DMS153 (cell line): ENCODE results near the gene TESK1.
"Not testable (repeated sequence)": the region's sequence is repeated elsewhere in the genome, so short reads cannot be mapped to it uniquely, and the experiment has no call there.

Source experiments
- DNase-seq: peaks from one replicate; lab custom pipeline; 2025; lab: John Stamatoyannopoulos, UW

Gene TESK1

DNA sequence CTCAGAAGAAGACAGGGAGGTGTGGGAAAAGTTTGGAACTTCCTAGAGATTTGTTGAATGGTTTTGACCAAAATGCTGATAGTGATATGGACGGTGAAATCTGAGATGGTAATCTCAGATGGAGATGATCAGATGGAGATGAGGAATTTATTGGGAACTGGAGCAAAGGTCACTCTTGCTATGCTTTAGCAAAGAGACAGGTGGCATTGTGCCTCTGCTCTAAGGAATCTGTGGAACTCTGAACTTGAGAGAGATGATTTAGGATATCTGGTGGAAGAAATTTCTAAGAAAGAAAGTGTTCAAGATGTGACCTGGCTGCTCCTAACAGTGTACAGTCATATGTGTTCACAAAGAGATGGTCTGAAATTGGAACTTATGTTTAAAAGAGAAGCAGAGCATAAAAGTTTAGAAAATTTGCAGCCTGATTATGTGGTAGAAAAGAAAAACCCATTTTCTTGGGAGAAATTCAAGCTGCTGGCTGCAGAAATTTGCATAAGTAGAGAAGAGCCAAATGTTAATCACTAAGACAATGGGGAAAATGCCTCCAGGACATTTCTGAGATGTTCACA, 25.3 kb upstream of the TESK1 start:
- not testable (repeated sequence) for DNase-seq

- DNase-seq: not testable (repeated sequence)
These were observed 21.5 kb upstream of the TESK1 start for GRCh38 chr9:35583521-35583920.

DNA sequence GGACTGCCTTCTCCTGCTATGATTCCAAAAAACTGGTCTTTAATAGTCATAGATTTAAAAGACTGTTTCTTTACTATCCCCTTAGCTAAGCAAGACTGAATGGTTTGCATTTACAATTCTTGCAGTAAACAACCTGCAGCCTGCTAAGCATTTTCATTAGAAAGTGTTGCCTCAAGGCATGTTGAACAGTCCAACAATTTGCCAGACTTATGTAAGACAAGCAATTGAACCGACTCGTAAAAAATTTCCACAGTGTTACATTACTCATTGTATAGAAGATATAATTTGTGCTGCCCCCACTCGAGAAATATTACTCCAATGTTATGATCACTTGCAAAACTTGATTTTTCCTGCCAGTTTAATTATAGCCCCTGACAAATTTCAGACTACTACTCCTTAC, 20.4 kb upstream of the TESK1 start:
- not testable (repeated sequence) for DNase-seq

GRCh38 chr9:35588506-35588905, 16.6 kb upstream of the TESK1 start:
- not testable (repeated sequence) for DNase-seq

DNA sequence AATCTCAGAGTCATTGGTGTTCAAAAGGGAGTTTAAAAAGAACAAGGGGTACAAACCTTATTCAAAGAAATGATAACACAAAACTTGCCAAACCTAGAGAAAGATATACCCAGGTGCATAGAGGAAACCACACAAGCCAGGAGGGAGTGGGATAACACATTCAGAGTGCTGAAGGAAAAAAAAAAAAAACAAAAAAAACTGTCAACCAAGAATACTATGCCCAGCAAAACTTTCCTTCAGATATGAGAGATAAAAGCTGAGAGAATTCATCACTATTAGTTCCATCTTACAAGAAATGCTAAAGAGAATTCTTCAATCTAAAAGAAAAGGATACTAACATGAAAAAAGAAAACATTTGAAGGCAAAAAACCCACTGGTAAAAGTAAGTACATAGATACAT, 11.5 kb upstream of the TESK1 start:
- DNase-seq: no peak

DNA sequence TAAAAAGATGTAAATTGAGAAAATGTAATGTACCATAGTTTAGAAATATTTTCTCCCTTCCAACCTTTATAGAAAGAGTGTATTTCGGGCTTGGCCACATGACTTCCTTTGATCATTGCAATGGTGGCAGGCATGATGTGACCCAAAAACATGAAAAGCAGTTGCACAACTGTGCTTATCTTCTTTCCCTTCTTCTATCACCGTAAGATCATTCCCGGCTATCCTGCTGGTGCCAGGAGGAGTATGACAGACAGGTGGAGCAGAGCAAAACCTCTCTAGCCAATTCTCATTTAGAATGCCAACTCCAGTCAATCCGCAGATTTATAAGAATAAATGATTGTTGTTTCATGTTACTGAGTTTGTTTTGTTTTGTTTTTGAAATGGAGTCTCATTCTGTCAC, 10.6 kb upstream of the TESK1 start:
- no peak for DNase-seq

DNA sequence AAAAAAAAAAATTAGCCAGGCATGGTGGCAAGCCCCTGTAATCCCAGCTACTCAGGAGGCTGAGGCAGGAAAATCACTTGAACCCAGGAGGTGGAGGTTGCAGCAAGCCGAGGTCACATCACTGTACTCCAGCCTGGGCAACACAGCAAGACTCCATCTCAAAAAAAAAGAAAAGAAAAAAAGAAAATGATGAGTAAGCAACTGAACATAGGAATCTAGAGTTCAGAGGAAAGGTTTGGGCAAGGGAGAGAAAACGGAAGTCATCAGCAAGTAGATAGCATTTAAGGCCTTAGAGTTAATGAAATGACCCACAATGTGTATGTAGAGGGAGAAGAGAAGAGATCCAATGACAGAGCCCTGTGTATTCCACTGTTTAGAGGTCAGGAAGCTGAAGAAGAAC, 8.2 kb upstream of the TESK1 start:
- not testable (repeated sequence) for DNase-seq

GRCh38 chr9:35598866-35599590, 6.0 kb upstream of the TESK1 start:
- no peak for DNase-seq

GRCh38 chr9:35599763-35600604, 5.1 kb upstream of the TESK1 start:
- DNase-seq: no peak

DNA sequence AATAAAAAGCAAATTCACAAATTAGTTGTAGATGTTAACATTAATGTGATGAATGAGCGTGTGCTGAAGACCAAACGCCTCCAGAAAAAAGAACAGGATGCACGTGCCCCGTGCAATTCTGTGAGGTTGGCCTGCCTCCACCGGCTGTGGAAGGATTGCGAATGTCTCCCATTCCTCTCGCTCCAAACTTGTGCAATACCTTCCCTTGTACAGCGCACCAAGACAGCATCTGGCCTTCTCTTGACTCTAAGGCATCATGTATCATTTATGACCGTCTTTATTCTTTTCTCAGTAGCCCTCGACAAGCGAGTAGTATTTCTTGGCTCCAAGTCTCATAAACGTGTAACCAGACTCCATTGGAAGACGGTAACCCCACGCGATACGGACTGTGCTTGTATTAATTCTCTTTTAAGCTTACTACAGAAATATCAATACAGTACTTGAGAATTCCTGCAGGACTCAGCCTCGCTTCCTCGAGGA, 1.5 kb upstream of the TESK1 start:
- DNase-seq: no peak

GRCh38 chr9:35603986-35604577, 980 bp upstream of the TESK1 start:
- DNase-seq: peak; percentile 99

DNA sequence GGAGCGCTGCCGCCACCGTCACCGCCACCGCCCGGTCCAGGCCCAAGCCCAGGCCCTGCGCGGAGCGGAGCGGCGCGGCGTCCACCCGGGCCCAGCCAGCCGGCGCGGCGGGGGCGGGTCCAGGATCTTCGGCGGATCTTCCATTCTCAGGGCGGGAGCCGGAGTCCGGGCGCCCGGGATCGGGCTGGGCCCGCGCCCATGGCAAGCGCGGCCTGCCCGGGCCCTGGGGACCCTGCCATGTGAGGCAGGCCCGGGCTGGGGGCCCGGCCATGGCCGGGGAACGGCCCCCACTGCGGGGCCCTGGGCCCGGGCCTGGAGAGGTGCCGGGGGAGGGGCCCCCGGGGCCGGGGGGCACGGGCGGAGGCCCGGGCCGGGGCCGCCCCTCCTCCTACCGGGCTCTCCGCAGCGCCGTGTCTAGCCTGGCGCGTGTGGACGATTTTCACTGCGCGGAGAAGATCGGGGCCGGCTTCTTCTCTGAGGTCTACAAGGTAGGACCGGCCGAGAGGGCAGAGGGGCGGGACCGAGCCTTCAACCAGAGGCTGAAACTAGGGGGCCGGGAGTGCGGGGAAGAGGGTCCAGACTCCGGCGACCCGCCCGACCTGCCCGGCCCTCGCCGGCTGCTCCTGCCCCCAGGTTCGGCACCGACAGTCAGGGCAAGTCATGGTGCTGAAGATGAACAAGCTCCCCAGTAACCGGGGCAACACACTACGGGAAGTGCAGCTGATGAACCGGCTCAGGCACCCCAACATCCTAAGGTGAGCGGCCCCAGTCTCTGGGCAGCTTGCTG, 482 bp downstream of the TESK1 start:
- no peak for DNase-seq

GRCh38 chr9:35606138-35606504, 1.1 kb downstream of the TESK1 start:
- no peak for DNase-seq

- no peak for DNase-seq
These were observed 1.7 kb downstream of the TESK1 start for GRCh38 chr9:35606726-35607125.

- no peak for DNase-seq
These were observed 3.2 kb downstream of the TESK1 start for GRCh38 chr9:35608221-35608620.

DNA sequence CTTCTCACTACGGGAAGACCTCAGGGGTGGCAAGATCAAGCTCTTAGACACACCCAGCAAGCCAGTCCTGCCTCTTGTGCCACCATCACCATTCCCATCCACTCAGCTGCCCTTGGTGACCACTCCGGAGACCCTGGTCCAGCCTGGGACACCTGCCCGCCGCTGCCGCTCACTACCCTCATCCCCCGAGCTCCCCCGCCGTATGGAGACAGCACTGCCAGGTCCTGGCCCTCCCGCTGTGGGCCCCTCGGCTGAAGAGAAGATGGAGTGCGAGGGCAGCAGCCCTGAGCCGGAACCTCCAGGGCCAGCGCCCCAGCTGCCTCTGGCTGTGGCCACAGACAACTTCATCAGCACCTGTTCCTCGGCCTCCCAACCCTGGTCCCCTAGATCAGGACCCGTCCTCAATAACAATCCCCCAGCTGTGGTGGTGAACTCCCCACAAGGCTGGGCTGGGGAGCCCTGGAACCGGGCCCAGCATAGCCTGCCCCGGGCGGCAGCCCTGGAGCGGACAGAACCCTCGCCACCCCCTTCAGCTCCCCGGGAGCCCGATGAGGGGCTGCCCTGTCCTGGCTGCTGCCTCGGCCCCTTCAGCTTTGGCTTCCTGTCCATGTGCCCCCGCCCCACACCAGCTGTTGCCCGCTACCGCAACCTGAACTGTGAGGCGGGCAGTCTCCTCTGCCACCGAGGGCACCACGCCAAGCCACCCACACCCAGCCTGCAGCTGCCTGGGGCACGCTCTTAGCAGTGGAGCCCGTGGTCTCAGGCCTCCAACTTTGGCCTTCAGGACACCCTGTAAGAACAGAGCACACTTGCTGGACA, 4.1 kb downstream of the TESK1 start:
- DNase-seq: no peak

GRCh38 chr9:35609820-35610163, 4.7 kb downstream of the TESK1 start:
- DNase-seq: no peak

- DNase-seq: no peak
These were observed 6.3 kb downstream of the TESK1 start for GRCh38 chr9:35611230-35611797.

DNA sequence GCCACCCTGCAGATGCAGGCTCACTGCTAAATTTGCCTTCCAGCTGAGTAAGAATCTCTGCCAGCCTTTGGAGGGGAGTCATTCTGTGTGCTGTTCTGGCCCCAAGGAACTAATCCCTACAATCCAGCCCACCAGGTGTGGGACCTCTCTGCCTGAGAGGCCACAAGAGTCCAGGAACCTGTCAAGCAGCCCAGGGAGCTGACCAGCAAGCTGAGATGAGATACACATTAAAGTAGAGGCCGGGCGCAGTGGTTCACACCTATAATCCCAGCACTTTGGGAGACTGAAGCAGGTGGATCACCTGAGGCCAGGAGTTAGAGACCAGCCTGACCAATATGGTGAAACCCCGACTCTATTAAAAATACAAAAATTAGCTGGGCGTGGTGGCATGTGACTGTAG, 7.0 kb downstream of the TESK1 start:
- DNase-seq: not testable (repeated sequence)

GRCh38 chr9:35612843-35613242, 7.8 kb downstream of the TESK1 start:
- no peak for DNase-seq
